PFSK-1 (cell line): ENCODE data around the gene SCAMP1.

Experiments
- POLR2AphosphoS5 ChIP-seq: IDR thresholded peaks from 2 replicates; pipeline ENCODE4 v1.6.1; 2012; ENCODE audit warnings: low read depth, mild to moderate bottlenecking, control low read depth, low read length, moderate library complexity
- SIN3A ChIP-seq: IDR thresholded peaks from 2 replicates; pipeline ENCODE4 v1.6.1; 2012; ENCODE audit warnings: mild to moderate bottlenecking, low read length, moderate library complexity, borderline replicate concordance; ENCODE audit not compliant: insufficient read depth
- TAF1 ChIP-seq: IDR thresholded peaks from 2 replicates; pipeline ENCODE4 v1.6.1; 2012; ENCODE audit warnings: low read length, control low read depth, borderline replicate concordance; ENCODE audit not compliant: insufficient read depth

DNA sequence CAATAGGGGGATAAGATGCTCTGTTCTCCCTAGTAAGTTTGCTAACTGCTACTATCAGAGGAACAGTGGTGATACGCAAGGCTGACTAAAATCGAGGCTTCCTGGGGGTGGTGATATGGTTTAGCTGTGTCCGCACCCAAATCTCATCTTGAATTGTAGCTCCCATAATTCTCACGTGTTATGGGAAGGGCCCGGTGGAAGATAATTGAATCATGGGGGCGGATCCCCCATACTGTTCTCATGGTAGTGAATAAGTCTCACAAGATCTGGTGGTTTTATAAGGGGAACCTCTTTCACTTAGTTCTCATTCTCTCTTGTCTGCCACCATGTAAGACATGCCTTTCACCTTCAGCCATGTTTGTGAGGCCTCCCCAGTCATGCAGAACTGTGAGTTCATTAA lies 153.0 kb downstream of the SCAMP1 start:
- TF ChIP-seq POLR2AphosphoS5 (no peak), TAF1 (no peak), SIN3A (no peak)
